HG03196 (cell line): ENCODE measurements around the gene SPAG9.

ENCODE experiments used
- ATAC-seq: cut with Tn5 transposase; IDR thresholded peaks from one replicate; pipeline ENCODE4 v1.9.1; 2021; ENCODE audit not compliant: unreplicated experiment

The SPAG9 gene

GRCh38 chr17:51120739-51121619 is at the start of gene SPAG9:
Gene SPAG9, minus strand, starts transcription at chr17:51120868. Its CDS starts 212 bp downstream, at chr17:51120656.
- peak; percentile 67 for ATAC-seq

GRCh38 chr17:51169340-51169739 is 48.7 kb upstream of the SPAG9 start:
- ATAC-seq = no peak

DNA sequence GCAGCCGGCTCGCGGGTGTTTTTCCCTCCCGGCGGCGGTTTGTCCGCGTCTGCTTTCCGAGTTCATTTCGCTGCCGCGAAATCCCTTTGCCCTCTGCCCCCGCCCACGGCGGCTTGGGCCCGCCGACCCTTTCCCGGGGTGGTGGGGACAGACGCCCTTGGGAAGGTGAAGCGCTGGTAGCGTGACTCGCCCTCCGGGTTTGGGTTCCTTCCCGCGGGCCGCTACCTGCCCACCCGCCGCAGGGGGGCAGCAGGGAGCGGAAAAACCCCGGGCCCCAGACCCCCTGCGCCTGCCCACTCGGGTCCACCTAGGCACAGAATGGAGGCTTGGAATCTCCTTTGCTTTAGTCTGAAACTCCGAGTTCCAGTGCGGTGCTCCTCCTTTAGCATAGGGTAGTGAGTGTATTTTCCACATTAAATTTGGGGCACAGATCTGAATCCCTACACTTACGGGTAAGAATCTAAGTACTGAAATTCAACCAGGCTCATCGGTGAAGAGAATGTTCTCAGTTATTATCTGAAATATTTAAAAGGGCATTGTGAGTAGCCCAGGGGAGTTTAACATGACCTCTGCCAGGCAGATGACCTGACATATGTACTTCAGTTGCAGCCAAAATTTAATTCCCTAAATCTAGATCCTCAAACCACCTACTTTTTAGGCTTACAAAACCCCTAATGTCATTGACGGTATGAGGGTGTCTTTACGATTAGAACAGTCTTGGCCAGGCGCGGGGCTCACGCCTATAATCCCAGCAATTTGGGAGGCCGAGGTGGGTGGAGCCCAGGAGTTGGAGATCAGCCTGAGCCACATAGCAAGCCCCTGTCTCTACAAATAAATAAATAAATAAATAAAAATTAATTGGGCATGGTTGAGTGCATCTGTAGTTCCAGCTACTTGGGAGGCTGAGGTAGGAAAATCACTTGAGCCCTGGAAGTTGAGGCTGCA is 46.6 kb upstream of the SPAG9 start:
- ATAC-seq = peak; percentile 50

DNA sequence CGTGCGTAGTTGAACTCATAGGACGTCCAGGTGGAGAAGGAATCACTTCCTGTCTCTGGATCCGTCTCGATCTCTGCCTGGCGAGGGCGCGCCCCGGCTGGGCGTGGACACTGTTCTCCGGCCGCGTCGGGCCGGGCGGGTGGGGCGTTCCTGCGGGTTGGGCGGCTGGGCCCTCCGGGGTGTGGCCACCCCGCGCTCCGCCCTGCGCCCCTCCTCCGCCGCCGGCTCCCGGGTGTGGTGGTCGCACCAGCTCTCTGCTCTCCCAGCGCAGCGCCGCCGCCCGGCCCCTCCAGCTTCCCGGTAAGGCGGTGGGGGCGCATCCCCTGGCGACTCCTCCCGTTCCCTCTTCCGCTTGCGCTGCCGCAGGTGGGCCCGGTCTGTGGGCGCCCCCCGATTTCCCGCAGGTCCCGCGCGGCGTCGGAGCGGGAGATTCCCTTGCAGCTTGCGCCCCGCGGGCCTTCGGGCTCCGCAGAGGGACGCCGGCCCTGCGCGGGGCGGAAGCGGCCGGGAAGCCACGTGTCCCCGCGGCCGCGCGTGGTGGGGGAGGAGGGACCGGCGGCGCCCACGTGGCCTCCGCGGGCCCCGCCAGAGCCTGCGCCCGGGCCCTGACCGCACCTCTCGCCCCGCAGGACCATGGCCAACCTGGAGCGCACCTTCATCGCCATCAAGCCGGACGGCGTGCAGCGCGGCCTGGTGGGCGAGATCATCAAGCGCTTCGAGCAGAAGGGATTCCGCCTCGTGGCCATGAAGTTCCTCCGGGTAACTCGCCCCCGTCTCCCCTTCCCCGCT is 45.7 kb upstream of the SPAG9 start, which contains the start of gene NME2:
Gene NME2, plus strand, starts transcription at position 214 of the 789 bp plus-strand sequence. Its CDS starts 420 bp downstream, at position 634.
- peak; percentile 84 for ATAC-seq

GRCh38 chr17:51165680-51166197 is 45.1 kb upstream of the SPAG9 start:
- peak; percentile 0 for ATAC-seq

DNA sequence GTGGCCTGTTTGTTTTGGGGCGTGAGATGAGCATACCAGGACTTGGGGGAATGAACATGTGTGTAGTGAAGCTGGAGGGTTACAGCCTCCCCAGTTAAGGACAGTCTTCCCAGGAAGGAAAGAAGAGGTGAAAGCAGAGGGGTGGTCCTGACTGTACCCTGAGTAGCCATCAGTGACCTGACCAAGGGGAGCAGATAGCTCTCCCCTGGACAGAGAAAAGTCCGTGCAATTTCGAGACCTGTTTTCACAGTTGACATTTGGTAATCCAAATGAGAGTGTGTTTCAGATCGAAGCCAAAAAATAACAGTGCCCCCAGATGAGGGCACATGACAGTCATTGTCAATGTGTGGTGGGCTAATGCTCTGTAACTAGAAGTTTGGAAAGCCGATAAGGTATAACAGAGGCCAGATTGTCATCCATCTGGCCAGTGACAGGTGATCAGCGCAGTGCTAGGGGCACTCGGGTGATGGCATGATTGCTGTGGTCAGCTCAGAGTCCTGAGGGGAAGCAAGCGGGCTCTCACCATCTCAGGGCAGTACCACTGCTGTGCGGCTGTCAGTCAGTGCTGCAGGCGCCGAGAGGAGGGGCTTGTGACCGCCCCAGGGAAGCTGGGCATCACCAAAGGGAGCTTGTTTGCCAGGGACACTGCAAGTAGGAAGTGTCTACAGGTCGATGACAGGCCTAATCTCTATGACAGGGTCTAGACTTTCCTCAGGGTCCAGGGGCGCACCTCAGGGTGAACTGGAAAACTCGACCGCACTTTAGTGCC is 44.4 kb upstream of the SPAG9 start:
- no peak for ATAC-seq

DNA sequence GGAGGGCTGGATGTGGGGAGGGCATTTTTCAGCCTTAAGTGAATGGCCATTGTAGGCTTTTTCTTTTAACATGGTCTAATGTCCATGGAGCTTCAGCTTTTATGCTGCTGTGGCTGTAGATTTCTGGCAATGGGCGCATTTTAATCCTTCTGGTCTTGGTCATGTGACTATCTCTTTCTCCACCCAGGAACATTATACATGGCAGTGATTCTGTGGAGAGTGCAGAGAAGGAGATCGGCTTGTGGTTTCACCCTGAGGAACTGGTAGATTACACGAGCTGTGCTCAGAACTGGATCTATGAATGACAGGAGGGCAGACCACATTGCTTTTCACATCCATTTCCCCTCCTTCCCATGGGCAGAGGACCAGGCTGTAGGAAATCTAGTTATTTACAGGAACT is 40.9 kb upstream of the SPAG9 start:
- ATAC-seq = no peak

DNA sequence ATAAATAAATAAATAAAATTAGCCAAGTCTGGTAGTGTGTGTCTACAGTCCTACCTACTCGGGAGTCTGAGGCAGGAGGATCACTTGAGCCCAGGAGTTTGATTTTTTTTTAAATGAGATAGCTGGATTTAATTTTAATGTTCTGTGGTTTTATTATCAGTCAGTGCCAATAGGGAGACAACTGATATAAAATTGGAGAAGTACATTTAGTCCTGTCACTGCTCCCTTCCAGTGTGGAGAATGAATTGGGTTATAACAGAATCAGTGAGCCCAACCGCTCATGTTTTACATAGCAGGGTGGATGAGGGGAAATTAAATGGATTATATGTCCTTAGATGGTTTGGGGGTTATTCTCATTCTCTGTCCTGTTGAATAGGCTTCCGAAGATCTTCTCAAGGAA is 38.9 kb upstream of the SPAG9 start:
- ATAC-seq = no peak

DNA sequence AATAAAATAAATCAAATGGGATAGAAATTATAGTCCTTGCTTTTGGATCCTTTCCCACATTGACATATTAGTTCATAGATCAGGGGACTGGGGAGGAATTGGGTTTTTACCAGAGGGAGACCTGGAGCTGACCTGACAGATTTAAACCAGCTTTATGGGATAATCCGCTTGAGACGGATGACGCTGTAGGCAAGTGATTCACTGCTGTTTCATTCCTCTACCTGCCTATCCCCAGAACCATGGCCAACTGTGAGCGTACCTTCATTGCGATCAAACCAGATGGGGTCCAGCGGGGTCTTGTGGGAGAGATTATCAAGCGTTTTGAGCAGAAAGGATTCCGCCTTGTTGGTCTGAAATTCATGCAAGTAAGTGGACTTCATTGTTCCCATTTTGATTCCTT is 34.7 kb upstream of the SPAG9 start:
- ATAC-seq = no peak

DNA sequence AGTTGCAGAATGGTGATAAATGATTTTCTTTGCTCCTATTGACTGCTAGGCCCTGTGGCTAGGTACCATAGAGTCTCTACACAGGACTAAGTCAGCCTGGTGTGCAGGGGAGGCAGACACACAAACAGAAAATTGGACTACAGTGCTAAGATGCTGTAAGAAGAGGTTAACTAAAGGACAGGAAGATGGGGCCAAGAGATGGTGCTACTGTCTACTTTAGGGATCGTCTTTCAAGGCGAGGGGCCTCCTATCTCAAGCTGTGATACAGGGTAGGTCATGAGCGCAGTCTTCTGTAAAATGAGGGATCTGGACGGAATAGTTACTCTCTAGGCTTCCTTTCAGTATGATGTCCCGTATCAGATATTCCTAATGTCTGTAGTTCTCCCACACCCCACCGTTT is 33.5 kb upstream of the SPAG9 start:
- ATAC-seq = no peak

GRCh38 chr17:51153210-51154072 is 32.8 kb upstream of the SPAG9 start, which contains the start of gene NME1:
Gene NME1, plus strand, starts transcription at chr17:51153559. Its CDS starts 2,096 bp downstream, at chr17:51155655.
- peak; percentile 94 for ATAC-seq

DNA sequence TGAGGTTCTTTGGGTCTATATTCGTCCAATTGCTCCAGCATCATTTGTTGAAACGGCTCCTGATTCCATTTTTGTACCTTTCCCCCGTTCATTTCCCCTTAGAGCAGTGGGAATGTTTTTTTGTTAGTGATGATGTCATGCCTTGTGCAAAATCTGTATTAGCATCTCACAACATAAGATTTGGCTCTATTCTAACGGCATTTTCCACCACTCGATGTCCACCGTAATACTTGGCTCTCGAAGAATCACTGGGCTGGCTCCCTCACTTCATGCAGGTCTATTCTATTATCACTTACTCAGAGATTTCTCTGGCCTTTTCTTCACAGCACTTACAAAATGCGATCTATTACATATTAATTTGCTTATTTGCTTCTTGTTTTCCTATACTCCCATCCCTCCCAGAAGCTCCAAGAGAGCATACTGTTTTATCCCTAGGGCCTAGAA is 32.1 kb upstream of the SPAG9 start:
- peak; percentile 1 for ATAC-seq

- ATAC-seq = no peak
Observed at GRCh38 chr17:51150932-51151331, 30.3 kb upstream of the SPAG9 start.

DNA sequence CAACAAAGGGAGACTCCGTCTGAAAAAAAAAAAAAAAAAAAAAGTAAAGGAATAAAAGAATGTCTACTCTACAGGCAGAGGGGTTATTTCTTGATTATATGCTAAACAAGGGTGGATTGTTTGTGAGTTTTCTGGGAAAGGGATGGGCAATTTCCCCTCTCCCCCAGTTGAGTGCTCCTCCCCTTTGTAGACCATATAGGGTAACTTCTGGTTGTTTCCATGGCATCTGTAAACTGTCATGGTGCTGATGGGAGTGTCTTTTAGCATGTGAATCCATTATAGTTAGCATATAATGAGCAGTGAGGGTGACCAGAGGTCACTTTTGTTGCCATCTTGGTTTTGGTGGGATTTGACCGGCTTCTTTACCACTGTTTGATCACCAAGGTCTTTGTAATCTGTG is 28.5 kb upstream of the SPAG9 start:
- no peak for ATAC-seq

DNA sequence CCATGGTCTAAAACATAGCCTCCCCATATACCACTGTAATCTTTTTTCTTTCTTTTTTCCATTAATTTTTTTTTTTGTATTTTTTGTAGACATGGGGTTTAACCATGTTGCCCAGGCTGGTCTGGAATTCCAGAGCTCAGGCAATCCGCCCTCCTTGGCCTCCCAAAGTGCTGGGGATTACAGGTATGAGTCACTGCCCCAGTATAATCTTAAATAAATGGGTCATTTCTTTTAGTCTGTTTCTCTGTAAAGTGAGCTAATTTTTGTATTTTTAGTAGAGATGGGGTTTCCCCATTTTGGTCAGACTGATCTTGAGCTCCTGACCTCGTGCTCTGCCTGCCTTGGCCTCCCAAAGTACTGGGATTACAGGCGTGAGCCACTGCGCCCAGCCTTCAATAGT is 27.0 kb upstream of the SPAG9 start:
- ATAC-seq = no peak

- no peak for ATAC-seq
Observed at GRCh38 chr17:51144266-51145022, 23.8 kb upstream of the SPAG9 start.

GRCh38 chr17:51142597-51142996 is 21.9 kb upstream of the SPAG9 start:
- ATAC-seq = no peak

DNA sequence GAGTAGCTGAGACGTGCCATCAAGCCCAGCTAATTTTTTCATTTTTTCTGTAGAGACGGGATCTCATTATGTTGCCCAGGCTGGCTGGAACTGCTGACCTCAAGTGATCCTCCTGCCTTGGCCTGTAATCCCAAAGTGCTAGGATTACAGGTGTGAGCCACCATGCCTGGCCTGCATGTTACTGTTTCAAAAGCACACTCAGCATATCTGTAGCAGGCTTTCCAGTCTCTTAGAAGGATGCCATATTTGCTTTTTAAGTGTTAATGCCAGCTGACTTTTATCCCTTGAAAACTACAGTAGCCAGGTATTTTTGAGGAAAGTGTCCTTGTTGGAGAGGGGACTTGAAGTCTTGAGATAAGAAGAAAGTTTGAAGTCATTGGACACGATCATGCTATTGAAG is 15.3 kb upstream of the SPAG9 start:
- no peak for ATAC-seq
